H1 (cell line): Measurements from ENCODE around the gene CNN3. TPM values are rescaled to one million over a fixed set of nuclear protein-coding genes. Genes with fewer than 3 reads are reported as not detected.

Experiments
- BACH1 ChIP-seq: IDR thresholded peaks from 2 replicates; pipeline ENCODE4 v1.6.1; 2012; ENCODE audit warnings: low read length, improper control_type of control experiment
- EGR1 ChIP-seq: IDR thresholded peaks from 2 replicates; pipeline ENCODE4 v1.6.1; 2011; ENCODE audit warnings: low read depth, low read length, borderline replicate concordance
- GABPA ChIP-seq: IDR thresholded peaks from 2 replicates; pipeline ENCODE4 v1.6.1; 2011; ENCODE audit warnings: mild to moderate bottlenecking, low read length, moderate library complexity, borderline replicate concordance; ENCODE audit not compliant: insufficient read depth
- NANOG ChIP-seq: IDR thresholded peaks from 2 replicates; pipeline ENCODE4 v1.6.1; 2011; ENCODE audit warnings: low read length, low read depth, mild to moderate bottlenecking, inconsistent platforms; ENCODE audit not compliant: insufficient read depth, poor library complexity, severe bottlenecking
- SP1 ChIP-seq: IDR thresholded peaks from 2 replicates; pipeline ENCODE4 v1.6.1; 2011; ENCODE audit warnings: low read depth, low read length
- SP2 ChIP-seq: IDR thresholded peaks from 2 replicates; pipeline ENCODE4 v1.6.1; 2012; ENCODE audit warnings: mild to moderate bottlenecking, low read length, inconsistent platforms
- SP4 ChIP-seq: IDR thresholded peaks from 2 replicates; pipeline ENCODE4 v1.6.1; 2012; ENCODE audit warnings: low read length, inconsistent platforms
- polyA plus RNA-seq, 7 experiments: library from polyadenylated mRNA; depleted of rRNA in 3 of 7; stranded (reverse) in 5 of 7; unstranded in 2 of 7; fragments of >200 nt in 5 of 7; fragments of 200-250 nt in 2 of 7; gene quantifications; 1 replicate in 5 of 7; 2 replicates in 1 of 7; 4 replicates in 1 of 7; pipeline versions ENCODE4 v1.2.1 to v1.2.3, GENCODE V29; 2011 to 2013; ENCODE audit warnings: missing spikeins in 2 of 7, mixed read lengths in 2 of 7
- total RNA-seq: library from RNA; stranded (reverse); fragmentation: NEBNext Ultra II Directional; extraction: Animal tissue kit (Norgen Biotek cat#: 25700); gene quantifications from 2 replicates; pipeline ENCODE4 v1.2.1, GENCODE V29; 2021

The CNN3 gene
- total and polyA plus RNA-seq, 2 of the 8 experiments (the other 6 are each of a cell fraction or from before 2014, with no cell fraction given) = 134 to 266 TPM

- TF ChIP-seq EGR1 (no peak), NANOG (no peak), BACH1 (0 out of 2 replicates have a peak, but pooled peaks have one; percentile 10), SP4 (no peak), GABPA (no peak), SP1 (no peak), SP2 (no peak)
Observed at GRCh38 chr1:94926126-94926914, 590 bp downstream of the CNN3 start (continued).
